Measurements from ENCODE around the gene KDM6A. TPM values are rescaled to one million over a fixed set of nuclear protein-coding genes. Genes with fewer than 3 reads are reported as not detected.

Gene KDM6A
- total and polyA plus RNA-seq, 2 donors (not counting 3 experiments of a cell fraction or from before 2014, with no cell fraction given), result 9.0 to 20.6 TPM

DNA sequence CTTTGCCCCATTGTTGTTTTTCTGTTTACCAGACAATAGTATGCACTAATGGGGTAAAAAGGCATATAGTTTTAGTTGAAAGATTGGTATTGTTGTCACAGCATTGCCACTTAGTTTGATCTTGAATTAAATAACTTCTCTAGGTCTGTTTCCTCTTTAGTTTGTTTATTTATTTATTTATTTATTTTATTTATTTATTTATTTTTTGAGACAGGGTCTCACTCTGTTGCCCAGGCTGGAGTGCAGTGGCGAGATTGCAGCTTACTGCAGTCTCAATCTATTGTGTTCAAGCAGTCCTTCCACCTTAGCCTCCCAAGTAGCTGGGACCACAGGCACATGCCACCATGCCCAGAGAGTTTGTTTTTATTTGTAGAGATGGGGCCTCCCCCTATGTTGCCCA lies 138.6 kb downstream of the KDM6A start:
- Histone ChIP-seq H3K4me1 (ENCODE audit: control insufficient read depth, extremely low read depth, insufficient read depth, low read length) (no peaks in the 10 kb centered on the region), H3K4me3 (replicated peaks in 1 of 3; ENCODE audit: insufficient read depth in 1 of 3, low read depth in 1 of 3, low read length in 3 of 3) (no peak overlapping the region), H3K27ac (ENCODE audit: insufficient read depth, low read depth, low read length) (no peak overlapping the region), H3K36me3 (ENCODE audit: control insufficient read depth in 2 of 2, extremely low read depth in 1 of 2, insufficient read depth in 2 of 2, low read length in 2 of 2) (no peaks in the 10 kb centered on the region), H4K20me1 (replicated peaks; ENCODE audit: control insufficient read depth, extremely low read depth, insufficient read depth, low read length) (no peaks in the 10 kb centered on the region), H3K9me1 (replicated peaks; ENCODE audit: control insufficient read depth, extremely low read depth, insufficient read depth, low read length) (no peaks in the 10 kb centered on the region), H3K9ac (replicated peaks; ENCODE audit: extremely low read depth, insufficient read depth, low read length) (no peak overlapping the region), H3K9me3 (replicated peaks; ENCODE audit: control insufficient read depth, insufficient read depth, low read length) (no peaks in the 10 kb centered on the region), H3K79me2 (ENCODE audit: control insufficient read depth, insufficient read depth, low read length) (no peaks in the 10 kb centered on the region), H3K4me2 (ENCODE audit: insufficient read depth, low read length) (no peak overlapping the region), H2AFZ (ENCODE audit: low read depth, low read length) (no peak overlapping the region), H3K27me3 (ENCODE audit: control insufficient read depth in 2 of 2, insufficient read depth in 2 of 2, low read length in 2 of 2) (no peaks in the 10 kb centered on the region)
- TF ChIP-seq MYC (IDR thresholded peaks at IDR 0.05; ENCODE audit: low read depth, low read length) (no peak), EZH2 (IDR thresholded peaks at IDR 0.05; ENCODE audit: borderline replicate concordance, low read depth, low read length, severe bottlenecking) (no peak), FOS (IDR thresholded peaks at IDR 0.05; ENCODE audit: borderline replicate concordance, insufficient read depth, low read length) (no peak), MAX (IDR thresholded peaks at IDR 0.05; ENCODE audit: insufficient read depth, insufficient read length) (no peak), JUN (IDR thresholded peaks at IDR 0.05; ENCODE audit: borderline replicate concordance, insufficient read depth, insufficient read length, low read depth) (no peak), GATA2 (IDR thresholded peaks at IDR 0.05; ENCODE audit: insufficient read depth, insufficient read length, low read depth, low read length) (no peak), POLR2AphosphoS5 (IDR thresholded peaks at IDR 0.05; ENCODE audit: insufficient read depth, low read depth, low read length) (no peak), POLR2A (IDR thresholded peaks at IDR 0.05; ENCODE audit: low read depth, low read length) (no peak)
- TF ChIP-seq, protein P1, sequence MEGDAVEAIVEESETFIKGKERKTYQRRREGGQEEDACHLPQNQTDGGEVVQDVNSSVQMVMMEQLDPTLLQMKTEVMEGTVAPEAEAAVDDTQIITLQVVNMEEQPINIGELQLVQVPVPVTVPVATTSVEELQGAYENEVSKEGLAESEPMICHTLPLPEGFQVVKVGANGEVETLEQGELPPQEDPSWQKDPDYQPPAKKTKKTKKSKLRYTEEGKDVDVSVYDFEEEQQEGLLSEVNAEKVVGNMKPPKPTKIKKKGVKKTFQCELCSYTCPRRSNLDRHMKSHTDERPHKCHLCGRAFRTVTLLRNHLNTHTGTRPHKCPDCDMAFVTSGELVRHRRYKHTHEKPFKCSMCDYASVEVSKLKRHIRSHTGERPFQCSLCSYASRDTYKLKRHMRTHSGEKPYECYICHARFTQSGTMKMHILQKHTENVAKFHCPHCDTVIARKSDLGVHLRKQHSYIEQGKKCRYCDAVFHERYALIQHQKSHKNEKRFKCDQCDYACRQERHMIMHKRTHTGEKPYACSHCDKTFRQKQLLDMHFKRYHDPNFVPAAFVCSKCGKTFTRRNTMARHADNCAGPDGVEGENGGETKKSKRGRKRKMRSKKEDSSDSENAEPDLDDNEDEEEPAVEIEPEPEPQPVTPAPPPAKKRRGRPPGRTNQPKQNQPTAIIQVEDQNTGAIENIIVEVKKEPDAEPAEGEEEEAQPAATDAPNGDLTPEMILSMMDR (IDR thresholded peaks at IDR 0.05; ENCODE audit: extremely low read depth in 1 of 2, insufficient read depth in 1 of 2, low read depth in 1 of 2, low read length in 2 of 2), result no peak
- DNase-seq (ENCODE audit: low read depth, low spot score) (no peak), FAIRE-seq (no peak)
- no TSS peak for BruUV-seq (replicated peaks)
- intact Hi-C loops (cut with micrococcal nuclease), result no loop called here
- ChIA-PET CTCF (no interaction called here), POLR2A (no interaction called here)
- dilution Hi-C loops (cut with MboI; ENCODE audit: extremely low pct_ligation_motif_present, low sequenced_read_pairs), result no loop called here
